T-helper 9 cell (primary cell): ENCODE results near the gene PRELID3B.
A peak's percentile ranks its signal among the peaks of the same experiment; 100 is the strongest.
"Not testable (repeated sequence)": the region's sequence is repeated elsewhere in the genome, so short reads cannot be mapped to it uniquely, and the experiment has no call there.

ENCODE experiments used
- DNase-seq: peaks from one replicate; pipeline ENCODE4 v3.0.0-alpha.2; 2020

The PRELID3B gene

DNA sequence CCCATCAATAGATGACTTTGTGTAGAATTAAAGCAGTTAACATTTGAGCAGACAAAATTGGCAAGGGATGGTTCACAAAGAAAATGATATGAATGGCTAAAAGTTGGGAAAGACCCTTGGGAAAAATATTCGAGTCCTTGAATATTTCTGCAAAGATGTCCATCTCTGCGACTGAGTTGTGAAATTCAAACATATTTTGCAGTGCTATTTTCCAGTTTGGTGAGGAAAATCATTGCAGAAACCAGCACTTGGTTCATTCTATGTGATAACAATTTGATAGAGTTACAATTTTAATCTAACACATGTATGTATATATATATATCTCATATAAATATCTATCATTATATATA, 6.1 kb upstream of the PRELID3B start:
- DNase-seq: no peak

DNA sequence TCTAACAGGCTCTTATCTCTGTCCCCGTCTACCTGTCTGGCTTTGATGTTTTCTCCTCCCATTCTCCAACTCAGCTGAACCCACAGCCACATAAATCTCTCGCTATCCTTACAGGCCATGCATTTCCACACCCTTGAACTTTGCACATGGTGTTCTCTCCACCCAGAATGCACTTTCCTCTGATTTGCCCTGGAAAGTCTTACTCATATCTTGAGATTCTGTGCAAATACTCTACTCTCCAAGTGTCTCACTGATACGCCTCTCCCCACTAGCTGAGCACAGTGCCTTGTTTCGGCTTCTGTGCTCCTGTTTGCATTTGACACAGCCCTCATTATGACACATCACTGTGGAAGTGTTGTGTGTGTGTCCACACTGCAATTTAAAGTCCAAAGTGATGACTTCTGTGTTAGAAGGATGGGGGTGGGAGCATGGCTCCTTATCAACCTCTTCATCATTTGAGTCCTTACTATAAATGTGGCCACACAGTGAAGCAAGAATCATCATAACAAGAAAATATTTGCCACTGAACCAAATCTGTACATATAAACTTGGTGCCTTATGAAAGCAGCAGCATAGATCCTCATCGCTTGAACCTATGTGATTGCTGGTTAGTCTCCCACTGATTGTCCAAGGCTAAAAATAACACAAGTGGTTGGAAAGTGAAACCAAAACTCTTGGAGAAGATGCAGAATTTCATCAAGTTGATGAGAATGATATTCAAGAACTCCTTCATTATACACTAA, 5.5 kb upstream of the PRELID3B start:
- DNase-seq: no peak

DNA sequence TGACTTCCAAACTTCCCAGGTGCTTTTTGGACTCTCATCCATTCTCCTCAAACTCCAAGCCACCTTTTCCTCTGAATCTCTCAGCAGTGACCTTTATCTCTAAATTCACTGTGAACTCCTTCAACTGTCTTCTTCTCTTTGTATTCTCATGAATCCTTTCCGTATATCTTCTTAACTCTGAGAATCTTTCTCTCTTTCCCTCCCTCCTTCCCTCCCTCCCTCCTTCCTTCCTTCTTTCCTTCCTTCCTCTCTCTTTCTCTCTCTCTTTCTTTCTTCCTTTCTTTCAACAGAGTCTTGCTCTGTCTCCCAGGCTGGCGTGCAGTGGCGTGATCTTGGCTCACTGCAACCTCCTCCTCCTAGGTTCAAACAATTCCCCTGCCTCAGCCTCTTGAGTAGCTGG, 4.3 kb upstream of the PRELID3B start:
- no peak for DNase-seq

DNA sequence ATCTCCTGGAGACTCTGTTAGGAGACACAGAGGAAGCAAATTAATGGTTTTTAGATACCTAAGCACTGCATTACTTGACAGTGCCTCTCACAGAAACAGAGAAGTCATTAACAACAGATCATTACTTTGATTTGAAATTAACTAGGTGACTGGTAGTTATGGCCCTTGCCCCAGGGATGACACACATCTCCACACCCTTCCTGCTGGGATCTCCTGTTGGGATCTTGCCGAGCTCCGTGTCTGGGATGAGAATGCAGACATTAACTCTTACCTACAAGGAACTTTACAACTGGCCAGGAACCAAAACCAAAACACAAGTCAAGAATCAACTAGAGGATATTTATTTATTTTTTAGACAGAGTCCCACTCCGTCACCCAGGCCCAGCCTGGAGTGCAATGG, 2.2 kb upstream of the PRELID3B start:
- no peak for DNase-seq

DNA sequence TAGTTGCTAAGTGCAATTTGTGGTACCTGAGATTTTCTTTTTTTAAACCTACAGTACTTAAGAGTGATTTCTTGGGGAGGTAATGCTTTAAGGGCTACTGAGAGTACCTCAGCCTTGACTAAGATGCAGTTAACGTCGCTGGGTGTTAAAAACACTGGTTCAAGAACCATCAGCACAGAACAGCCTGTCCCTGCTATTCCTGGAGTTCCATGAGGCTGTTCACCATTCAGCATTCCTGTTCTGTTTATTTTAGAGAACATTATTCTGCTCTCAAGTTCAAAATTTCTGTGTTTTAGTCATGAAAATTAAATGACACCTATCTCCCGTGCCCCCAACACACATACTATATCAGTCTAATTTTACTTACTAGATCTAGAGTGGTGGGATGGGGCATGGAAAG, 1.7 kb upstream of the PRELID3B start:
- DNase-seq: no peak

DNA sequence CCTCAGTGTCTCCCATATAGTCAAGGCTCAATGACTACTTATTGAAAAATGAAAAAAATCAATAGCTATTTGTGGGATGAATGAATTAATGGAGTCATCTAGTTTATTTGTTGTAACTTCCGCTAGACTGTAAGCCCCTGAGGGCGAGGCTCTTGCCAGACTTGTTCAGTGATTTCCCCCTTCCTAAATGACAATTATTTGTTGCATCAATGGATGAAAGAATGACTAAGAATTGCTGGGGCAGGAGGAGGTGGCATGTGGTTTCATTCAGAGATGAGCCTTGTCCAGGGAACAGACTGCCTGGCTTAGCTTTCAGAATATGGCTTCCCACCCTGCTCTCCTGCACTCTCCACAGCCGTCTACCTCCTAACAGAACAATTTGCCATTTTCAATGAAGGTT, 1.1 kb upstream of the PRELID3B start:
- DNase-seq: no peak

DNA sequence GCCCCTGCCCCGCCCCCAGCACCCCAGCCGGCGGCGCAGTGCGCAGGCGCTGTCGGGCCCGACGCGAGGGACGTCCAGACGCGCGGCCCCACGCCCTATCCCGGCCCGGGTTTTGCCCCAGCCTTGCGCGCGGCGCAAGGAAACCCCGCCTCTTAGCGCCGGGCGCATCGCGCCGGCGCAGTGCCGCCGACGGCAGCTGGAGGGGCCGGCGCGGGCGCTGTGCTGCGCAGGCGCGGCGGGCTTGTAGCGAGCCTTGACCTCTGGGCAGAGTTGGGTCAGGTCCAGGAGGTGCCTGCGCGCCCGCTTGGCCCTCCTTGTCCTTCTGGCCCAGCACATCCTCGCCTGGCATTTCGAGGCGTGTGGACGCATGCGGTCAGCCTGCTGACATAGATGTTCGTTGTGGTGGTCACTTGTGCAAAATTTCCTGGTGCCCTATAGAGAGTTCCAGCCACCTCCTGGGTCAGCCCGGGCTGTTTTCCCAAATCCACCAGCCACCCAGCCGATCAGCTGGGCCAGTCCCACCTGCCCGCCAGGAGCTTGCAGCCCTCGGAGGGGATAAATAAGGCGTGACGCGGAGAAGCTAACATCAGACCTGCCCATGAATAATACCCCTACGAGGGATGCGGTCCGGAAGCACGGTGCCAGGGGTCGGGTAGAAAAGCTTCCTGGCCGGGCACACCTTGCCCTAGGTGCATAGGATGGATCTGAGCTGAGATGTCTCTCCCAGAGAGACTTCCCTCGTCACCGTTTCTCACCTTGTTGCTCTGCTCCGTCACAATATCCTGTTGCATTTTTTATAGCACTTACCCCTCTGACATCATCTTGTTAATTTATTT, 428 bp upstream of the PRELID3B start:
- DNase-seq: peak; percentile 90

DNA sequence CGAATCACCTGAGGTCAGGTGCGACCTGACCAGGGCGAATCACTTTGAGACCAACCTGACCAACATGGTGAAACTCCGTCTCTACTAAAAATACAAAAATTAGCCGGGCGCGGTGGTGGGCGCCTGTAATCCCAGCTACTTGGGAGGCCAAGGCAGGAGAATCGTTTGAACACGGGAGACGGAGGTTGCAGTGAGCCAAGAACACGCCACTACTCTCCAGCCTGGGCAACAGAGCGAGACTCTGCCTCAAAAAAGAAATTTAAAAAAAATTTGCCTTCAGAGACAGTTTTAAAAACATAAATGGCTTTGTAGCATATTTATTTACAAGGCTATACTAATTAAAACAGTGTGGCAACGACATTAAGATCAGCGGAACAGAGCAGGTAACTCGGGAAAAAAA, 1.1 kb downstream of the PRELID3B start:
- not testable (repeated sequence) for DNase-seq

DNA sequence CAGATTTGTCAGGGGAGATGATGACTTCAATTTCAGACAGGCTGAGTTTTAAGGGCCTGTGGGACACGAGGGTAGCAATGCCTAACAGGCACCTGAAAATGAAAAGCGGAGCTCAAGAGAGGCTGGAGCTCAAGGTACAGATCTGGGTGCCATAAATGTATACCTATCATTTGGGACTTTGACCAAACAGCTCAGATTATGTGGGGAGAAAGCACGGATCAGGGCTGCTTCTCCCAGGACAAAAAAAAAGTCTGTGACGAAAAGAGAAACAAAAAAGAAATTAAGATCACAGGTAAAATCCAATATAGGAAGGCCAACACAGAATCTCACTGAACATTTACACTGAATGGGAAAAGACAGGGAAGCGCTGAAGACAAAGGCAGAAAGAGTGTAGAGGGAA, 1.9 kb downstream of the PRELID3B start:
- no peak for DNase-seq

DNA sequence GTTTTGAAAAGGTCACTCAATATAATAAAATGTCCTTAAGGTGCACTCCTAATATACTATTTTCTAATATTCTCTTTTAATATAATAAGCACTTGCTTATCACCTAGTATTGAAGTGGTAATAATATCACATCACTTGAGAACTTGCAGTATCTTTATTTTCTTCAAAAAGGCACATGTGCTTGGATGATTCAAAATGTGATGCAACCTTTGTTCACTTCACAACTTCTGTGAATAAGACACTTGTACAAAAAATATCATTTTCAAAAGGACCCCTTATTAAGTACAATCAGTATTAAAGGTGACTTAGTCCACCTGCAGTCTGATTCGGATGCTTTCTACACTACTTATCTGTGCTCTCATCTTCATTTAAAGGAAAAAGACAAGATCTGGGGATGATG, 3.4 kb downstream of the PRELID3B start:
- DNase-seq: no peak

DNA sequence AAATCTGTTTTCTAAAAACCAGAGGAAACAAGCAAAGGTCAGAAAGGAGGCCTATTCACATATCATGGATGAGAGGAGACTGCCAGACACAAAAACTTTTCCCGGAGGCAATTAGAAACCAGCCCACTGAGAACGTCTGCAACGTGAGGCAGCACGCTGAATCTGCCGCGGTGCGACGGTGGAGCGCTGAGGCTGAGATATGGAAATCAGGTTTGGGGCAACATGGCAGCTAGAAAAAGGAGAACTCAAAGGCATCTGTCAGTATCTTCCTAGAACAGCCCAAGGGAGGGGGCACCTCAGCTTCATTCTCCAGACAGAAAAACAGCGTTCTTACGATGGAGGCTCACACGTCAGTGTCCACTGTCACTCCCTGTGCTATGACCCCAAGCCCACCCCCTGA, 5.2 kb downstream of the PRELID3B start:
- DNase-seq: no peak

DNA sequence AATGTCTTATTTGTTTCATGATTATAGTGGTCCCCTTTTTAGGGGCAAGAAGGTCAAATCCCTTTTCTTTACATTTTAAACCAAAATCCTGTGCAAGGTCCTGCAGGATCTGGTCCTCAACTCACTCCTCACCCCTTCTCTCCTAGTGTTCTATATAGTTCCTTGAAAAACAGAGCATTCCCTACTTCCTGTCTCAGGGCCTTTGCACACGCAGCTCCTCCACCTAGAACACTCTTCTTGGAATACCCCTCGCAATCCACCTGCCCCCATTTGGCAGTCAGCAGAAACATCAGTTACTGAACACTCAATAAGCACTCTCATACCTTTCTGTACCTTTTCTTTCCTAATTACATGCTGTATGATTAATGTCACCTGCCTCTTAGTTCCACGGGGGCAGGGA, 7.2 kb downstream of the PRELID3B start:
- DNase-seq: no peak

DNA sequence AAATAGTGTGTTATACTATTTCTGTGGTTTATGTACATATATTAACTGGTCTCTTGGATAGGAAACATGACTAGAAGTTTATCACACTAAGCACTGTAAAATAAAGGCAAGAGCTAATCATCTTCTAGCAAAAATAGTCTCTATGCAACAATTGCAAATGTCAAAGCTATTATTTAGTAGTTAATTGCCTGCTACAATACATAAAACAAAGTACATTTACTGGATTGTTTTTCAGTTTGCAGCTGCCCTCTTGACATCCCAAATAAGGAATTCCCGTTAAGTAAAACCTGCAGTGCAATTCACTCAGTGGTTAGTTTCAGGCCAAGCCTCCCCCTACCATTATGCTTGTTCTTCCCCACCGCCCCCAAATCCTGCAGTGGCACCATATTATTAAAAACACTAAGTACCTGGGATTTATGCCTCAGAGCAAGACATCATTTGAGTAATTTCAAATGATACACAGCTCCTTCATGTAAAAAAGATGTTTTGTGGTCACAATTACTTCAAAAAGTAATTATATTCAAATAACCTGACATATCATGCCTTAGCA, 8.9 kb downstream of the PRELID3B start:
- DNase-seq: no peak

DNA sequence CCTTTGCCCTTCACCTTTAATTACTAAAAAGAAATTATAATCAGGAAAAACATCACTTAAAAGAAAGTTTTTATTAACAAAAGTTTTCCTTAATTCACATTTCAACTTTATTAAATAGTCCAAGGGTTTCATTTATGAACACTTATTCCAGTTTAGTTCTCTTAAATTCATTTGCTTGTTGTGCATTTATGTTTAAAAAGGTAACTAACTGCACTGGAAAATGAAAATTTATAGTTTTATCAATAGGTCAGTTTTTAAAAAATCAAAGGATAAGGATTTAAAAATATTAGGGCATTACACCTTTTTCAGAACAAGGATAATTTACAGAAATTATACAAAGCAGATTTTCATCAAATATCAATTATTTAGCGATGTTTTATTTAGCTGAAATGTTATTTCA, 9.5 kb downstream of the PRELID3B start:
- DNase-seq: no peak

DNA sequence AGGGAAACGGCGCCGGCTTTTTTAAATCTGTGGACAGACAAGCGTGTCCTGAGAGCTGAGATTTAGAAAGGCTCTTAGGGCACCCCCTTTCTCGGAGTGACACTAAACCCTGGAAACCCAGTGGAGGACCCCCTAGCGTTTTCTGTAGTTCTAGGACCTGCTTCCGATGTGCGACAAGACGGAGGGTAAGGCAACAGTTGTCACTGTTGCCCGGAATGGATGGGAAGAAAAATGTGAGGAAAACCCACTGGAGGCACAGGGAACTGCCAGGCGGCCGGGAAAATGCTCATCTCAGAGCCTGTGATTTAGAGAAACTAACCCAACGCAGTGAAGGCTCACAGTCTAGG, 9.9 kb downstream of the PRELID3B start:
- DNase-seq: no peak

DNA sequence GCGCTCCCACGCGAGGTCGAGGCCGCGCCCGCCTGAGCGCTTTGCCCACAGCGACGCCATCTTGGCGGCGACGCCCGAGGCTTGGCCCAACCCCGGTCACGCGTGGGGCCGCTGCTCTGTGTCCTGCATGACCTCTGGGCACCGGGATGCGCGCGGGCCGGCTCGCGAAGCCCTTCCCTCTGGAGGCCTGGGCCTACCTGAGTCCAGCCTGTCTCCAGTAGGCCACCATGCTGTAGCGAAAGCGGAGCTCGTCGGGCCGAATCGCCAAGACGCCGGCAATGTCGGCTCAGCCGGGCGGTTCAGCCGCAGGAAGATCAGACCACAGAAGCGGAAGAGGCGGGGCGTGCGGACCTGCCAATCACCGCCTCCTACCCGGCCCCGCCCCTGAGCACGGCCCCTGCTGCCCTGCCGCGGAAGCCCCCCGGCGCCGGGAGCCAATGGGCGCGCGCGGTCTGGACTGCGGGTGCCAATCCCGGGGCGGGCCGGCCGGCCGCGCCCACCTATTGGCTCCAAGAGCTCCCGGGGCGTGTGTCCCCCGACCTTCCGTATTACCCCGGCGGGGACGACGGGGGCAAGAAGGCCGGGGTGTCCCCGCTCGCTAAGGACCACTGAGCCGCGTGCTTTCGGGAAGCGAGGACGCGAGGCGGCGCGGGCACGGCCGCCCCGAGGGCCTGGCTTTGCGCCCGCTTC, 10.4 kb downstream of the PRELID3B start, which contains the start of gene ATP5F1E:
Gene ATP5F1E (minus strand): TSS at position 313 of the 690 bp plus-strand sequence. CDS start 84 bp downstream, at position 229.
- DNase-seq: peak; percentile 96

DNA sequence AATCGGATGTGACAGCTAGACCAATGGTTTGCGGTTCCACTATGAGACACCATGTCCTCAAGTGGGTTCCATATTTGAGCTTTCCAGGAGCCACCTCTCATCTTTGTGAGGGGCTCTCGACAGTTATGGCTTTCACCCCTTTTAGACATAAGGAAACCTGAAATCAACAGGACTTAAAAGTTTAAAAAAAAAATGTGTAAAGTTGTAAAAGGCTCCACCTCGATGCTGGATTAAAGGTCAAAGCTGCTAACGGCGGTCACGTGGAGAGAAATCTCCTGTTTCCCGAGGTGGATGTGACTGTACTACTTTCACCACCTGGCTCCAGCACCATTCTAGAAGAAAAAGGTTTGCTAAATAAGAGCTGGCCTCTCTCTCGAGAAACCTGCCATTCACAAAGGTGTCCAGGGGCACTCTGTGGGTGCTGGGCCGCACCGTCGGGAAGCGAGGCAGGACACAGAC, 11.0 kb downstream of the PRELID3B start:
- DNase-seq: no peak

DNA sequence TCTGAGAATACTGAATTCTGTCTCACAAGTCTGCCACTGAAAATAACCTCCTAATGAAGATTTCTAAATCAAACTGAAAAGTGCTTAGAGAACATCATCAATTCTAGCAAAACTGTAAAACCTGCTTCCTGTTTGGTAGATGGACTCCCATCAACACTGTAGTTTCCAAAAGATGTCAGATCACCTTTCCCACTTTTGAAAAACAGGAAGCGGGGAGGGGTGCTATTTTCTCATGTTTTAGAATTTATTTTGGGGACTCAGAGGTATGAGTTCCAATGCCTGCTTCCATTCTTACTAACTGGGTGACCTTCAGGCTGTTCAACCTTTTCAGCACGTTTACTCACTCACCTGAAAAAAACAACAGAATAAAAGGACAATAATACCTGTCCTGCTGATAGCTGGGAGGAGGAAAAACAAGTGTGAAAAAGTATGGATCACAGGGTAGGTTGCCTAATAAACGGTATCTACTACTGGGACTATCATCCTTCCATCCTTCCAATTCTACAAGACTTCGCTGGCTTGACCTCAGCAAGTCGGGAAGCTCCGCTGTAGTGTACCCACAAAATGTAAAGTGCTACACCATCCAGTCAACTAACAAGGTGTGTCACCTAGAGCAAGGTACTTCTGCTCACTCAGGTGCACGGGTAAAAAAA, 11.5 kb downstream of the PRELID3B start:
- no peak for DNase-seq

DNA sequence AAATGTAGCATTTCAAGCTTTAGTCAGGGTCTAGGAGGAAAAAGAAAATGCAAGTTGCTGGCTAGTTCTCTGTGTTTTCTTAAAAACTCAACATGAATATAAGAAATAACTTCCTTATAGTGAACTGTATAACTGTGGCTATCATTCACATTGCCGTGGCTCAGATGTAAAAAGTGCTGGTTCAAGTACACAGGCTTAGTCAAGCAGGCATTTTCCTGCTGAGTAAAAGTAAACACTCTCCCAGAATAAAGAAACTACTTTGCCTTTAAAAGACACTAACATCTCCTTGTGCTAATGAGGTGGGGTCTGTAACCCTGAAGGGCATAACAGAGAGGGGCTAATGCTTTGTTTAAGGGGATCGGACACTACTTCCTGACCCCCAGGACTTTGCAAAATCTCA, 13.8 kb downstream of the PRELID3B start:
- DNase-seq: no peak

DNA sequence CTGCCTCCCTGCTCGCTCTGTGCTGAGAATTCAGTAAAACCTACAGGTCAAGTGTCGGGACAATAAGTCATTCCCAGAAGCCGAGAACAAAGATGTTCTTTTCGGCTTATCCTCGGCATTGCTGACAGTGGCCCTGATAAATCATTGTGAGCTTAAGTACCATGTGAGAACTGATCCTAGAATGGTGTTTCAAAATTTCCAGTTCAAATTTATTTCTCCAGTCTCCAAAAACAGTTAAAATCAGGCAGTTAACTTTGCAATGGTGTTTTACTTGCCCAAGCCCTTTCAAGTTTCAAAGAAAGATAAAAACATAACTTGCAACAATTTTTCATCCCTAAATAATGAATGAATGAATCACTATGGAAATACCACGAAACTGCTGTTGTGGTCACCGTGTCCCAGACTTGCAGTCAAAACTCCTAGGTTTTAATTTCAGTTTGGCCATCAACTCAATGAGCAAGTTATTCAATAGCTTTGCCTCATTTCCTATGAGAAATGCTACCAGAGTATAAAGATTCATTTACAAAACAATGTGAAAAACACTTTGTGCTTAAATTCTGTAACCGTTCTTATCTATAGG, 14.8 kb downstream of the PRELID3B start:
- DNase-seq: no peak

DNA sequence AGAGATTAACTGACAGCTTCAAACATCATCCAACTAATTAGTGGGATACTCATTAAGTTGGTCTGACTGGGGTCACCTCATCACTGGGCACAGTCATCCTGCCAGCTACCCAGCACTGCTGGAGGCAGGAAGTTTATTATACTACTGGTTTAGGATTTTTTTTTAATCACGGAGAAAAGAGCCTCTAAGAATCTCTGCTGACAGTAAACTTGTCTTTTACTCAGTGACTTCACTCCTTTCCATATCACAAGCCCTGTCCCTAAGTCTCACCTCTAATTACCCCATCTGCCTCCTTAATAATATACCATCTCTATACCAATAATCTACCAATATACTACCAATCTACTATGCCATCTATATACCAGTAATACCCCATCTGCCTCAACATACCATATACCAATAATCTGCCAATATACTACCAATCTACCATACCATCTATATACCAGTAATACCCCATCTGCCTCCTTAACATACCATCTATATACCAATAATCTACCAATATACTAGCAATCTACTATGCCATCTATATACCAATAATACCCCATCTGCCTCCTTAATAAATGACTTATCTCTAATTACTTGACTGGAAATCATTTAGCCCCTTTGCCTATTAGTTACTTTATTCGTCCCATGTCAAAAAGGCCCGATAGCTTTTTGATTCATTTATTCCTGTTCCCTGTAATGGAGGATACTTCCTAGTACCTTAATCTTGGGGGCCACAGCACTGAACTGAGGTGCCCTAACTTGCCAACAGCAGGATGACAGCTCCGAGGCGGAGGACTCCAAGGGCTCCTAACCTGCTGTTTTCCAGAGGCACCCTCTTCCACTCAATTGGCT, 15.5 kb downstream of the PRELID3B start:
- no peak for DNase-seq

DNA sequence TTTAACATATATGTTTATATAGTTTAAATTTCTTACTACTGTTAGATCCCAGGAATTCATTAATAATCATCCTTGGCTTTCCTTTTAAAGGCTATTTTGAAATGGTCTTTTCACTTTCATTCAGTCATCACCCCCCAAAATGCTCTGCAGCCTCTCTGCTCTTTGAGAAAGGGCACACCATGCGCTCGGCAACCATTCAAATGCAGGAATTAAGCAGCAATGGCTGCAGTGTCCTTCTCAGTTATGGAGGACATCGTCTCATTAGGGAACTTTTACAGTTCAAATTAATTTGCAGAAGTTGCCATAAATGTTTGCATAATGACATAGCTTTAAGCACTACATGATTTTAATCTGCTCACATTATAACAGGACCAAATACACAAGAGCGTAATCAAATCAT, 17.1 kb downstream of the PRELID3B start:
- DNase-seq: no peak
